Stimulated activated CD8-positive, alpha-beta memory T cell treated with anti-CD3 and anti-CD28 coated beads, Interleukin-7, amount 100 ng/mL, for 24 hours (primary cell): ENCODE results near the gene NFATC4.
"Not testable (repeated sequence)": the region's sequence is repeated elsewhere in the genome, so short reads cannot be mapped to it uniquely, and the experiment has no call there.

ENCODE experiments used
- DNase-seq: peaks from one replicate; pipeline ENCODE4 v3.0.0-alpha.2; 2020; ENCODE audit warnings: low read depth

The NFATC4 gene

GRCh38 chr14:24367514-24368211 is at the start of gene NFATC4:
Gene NFATC4 (plus strand): TSS chr14:24368184. CDS start chr14:24368341, 157 bp downstream.
- no peak for DNase-seq

- DNase-seq, result no peak
Measured at GRCh38 chr14:24321212-24321975, 46.6 kb upstream of the NFATC4 start.

- DNase-seq, result no peak
Measured at GRCh38 chr14:24322672-24323071, 45.3 kb upstream of the NFATC4 start.

GRCh38 chr14:24323341-24323740 is 44.6 kb upstream of the NFATC4 start:
- no peak for DNase-seq

- no peak for DNase-seq
Measured at GRCh38 chr14:24324024-24324423, 44.0 kb upstream of the NFATC4 start.

GRCh38 chr14:24325041-24325530 is 42.9 kb upstream of the NFATC4 start:
- no peak for DNase-seq

- no peak for DNase-seq
Measured at GRCh38 chr14:24325963-24326362, 42.0 kb upstream of the NFATC4 start.

- DNase-seq, result no peak
Measured at GRCh38 chr14:24327303-24327702, 40.7 kb upstream of the NFATC4 start.

GRCh38 chr14:24327914-24328313 is 40.1 kb upstream of the NFATC4 start:
- not testable (repeated sequence) for DNase-seq

- DNase-seq, result no peak
Measured at GRCh38 chr14:24329073-24329663, 38.8 kb upstream of the NFATC4 start.

- no peak for DNase-seq
Measured at GRCh38 chr14:24329736-24330135, 38.2 kb upstream of the NFATC4 start.

GRCh38 chr14:24330973-24331674 is 36.9 kb upstream of the NFATC4 start:
- DNase-seq, result no peak

- DNase-seq, result no peak
Measured at GRCh38 chr14:24331731-24332267, 36.2 kb upstream of the NFATC4 start.

- peak; percentile 63 for DNase-seq
Measured at GRCh38 chr14:24332268-24332993, 35.6 kb upstream of the NFATC4 start.

- no peak for DNase-seq
Measured at GRCh38 chr14:24334431-24335291, 33.3 kb upstream of the NFATC4 start, which contains the start of gene ADCY4. Gene ADCY4 (minus strand): TSS chr14:24335071. CDS start chr14:24334652, 419 bp downstream.

GRCh38 chr14:24335461-24336171 is 32.4 kb upstream of the NFATC4 start:
- DNase-seq, result no peak

GRCh38 chr14:24337144-24337823 is 30.7 kb upstream of the NFATC4 start:
- DNase-seq, result no peak

GRCh38 chr14:24337824-24338175 is 30.2 kb upstream of the NFATC4 start:
- DNase-seq, result no peak

- no peak for DNase-seq
Measured at GRCh38 chr14:24338843-24339242, 29.1 kb upstream of the NFATC4 start.
